Heart right ventricle (tissue), 16 donors: Measurements from ENCODE around the gene LRRC3. TPM values are rescaled to one million over a fixed set of nuclear protein-coding genes. Genes with fewer than 3 reads are reported as not detected.

Source experiments
- ATAC-seq, 8 donors: fragments of 200-7000 bp; cut with Tn5 transposase; one replicate each; pipeline ENCODE4 v1.9.1; 2020; ENCODE audit warnings: mild to moderate bottlenecking in 8 of 8, moderate library complexity in 8 of 8, moderate number of reproducible peaks in 1 of 8
- DNase-seq, 2 donors: peaks; one replicate each; pipeline ENCODE4 v3.0.0-alpha.2; 2020
- H3K27ac ChIP-seq, 10 donors: fragments of 200-600 bp; sonication (generic) in 2 of 10; one replicate each; pipeline versions ENCODE4 v1.5.0 to v1.8.0; 2020 to 2022; ENCODE audit warnings: mild to moderate bottlenecking in 3 of 10
- H3K27me3 ChIP-seq, 7 donors: fragments of 200-600 bp; one replicate each; pipeline ENCODE4 v1.8.0; 2021 to 2022; ENCODE audit warnings: mild to moderate bottlenecking in 2 of 7
- H3K36me3 ChIP-seq, 9 donors: fragments of 200-600 bp; sonication (generic) in 1 of 9; one replicate each; pipeline versions ENCODE4 v1.5.0 to v1.8.0; 2020 to 2022; ENCODE audit warnings: mild to moderate bottlenecking in 2 of 9
- H3K4me1 ChIP-seq, 9 donors: fragments of 200-600 bp; sonication (generic) in 1 of 9; one replicate each; pipeline versions ENCODE4 v1.5.0 to v1.8.0; 2020 to 2022; ENCODE audit warnings: mild to moderate bottlenecking in 4 of 9
- H3K4me3 ChIP-seq, 10 donors: fragments of 200-600 bp; sonication (generic) in 2 of 10; one replicate each; pipeline versions ENCODE4 v1.5.0 to v1.8.0; 2020 to 2022; ENCODE audit warnings: mild to moderate bottlenecking in 7 of 10, moderate library complexity in 2 of 10
- H3K9me3 ChIP-seq, 11 donors: fragments of 200-600 bp in 10 of 11; sonication (generic) in 2 of 11; one replicate each; pipeline versions ENCODE4 v1.5.0 to v1.8.0; 2013 to 2022; ENCODE audit warnings: mild to moderate bottlenecking in 2 of 11, control low read depth in 1 of 11, moderate library complexity in 1 of 11
- WGBS, 2 donors: extraction: QIAGEN DNeasy Blood & Tissue Kit; methylation state at CpG; one replicate each; pipeline ENCODE4 v1.1.7; 2013; ENCODE audit warnings: inconsistent platforms in 1 of 2; 5-methylcytosine and 5-hydroxymethylcytosine counted together
- intact Hi-C, 10 donors: fragments of 100-400 bp; cut with DNase I; formaldehyde crosslinking; loops; one replicate each; pipeline versions ENCODE4 v1.11.1 to v1.14.2; 2022
- polyA plus RNA-seq, 2 donors: library from polyadenylated mRNA; stranded (reverse); fragments of 200-250 nt; gene quantifications; one replicate each; pipeline ENCODE4 v1.2.3, GENCODE V29; 2013
- total RNA-seq, 10 donors: library from RNA; stranded (reverse); fragmentation: NEBNext Ultra II Directional in 3 of 10; extraction: Animal tissue kit (Norgen Biotek cat#: 25700) in 3 of 10; gene quantifications; one replicate each; pipeline versions ENCODE4 v1.2.1 to v1.2.4, GENCODE V29; 2021 to 2023
- TF ChIP-seq, protein P1 (sequence below), 9 donors: fragments of 200-600 bp; sonication (generic) in 2 of 9; IDR thresholded peaks; one replicate each; pipeline versions ENCODE4 v1.5.0 to v1.8.0; 2021 to 2022; ENCODE audit warnings: antibody characterized with exemption in 9 of 9, mild to moderate bottlenecking in 5 of 9, moderate library complexity in 1 of 9
- donor health status: Arrhythmogenic right ventricular cardiomyopathy.
- donor health status: ischemic (EF 13 %, LVEDD 7.1; RV severe dilation, severe dysfunction).
- donor health status: healthy with polysubstance abuse.
- donor health status: DM: no; HTN: yes; CAD: no.
- donor health status: DM: no; HTN: no; CAD: no.
- donor health status: ischemic (EF 25% LVEDD 6.9; RV normal size, moderate dysfunction).
- donor health status: ischemic (EF 25% LVEDD 5.7; RV mildly dilated, moderate dysfunction).
- donor health status: healthy.
- donor health status: DM: yes; HTN: yes; CAD: no.
- donor health status: Ischemic cardiomyopathy.
- donor health status: ischemic (EF 35%, LVEDD 5.7; RV mildly dilated, moderate dysfunction).
- donor health status: nonischemic (EF 11% LVEDD 7.7; RV severe dilation, severe dysfunction).
- donor health status: DM: yes; HTN: yes; CAD: no.
- donor health status: PGD.
- donor health status: ischemic (EF 29% LVEDD 5.4; RV normal size, mild dysfunction).
- donor health status: nonischemic (EF 23%, LVEDD 6.1; RV moderate dilation, normal function).

LRRC3 gene
- total and polyA plus RNA-seq, 12 donors = 1.2 to 3.2 (median 2.0) TPM

DNA sequence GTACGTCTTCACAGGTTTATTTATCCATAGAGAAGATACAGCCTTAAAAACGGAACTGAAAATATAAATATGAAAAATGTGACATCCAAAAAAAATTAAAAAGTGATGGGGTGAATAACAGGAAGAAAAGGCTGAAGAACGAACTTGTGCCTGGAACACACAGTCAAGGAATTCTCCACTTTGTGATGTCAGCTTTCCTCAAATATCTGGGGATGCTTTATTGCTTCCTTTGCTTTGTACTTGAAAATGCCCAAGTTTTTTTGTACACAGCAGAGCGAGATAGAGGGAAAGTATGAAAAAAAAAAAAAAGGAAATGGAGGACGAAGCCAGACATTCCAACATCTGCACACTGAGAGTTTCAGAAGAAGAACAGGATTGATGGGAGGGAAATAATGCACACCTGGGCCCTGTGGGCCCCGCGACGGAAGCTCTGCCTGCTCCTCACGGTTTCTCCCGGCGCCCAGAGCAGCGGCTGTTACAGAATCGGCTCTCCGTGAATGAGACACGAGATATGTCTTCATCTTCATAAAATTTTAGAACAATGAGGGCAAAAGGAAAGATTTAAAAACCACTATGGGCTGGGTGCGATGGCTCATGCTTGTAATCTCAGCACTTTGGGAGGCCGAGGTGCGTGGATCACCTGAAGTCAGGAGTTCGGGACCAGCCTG is 10.0 kb upstream of the LRRC3 start:
- no peak for DNase-seq
- 82 to 84% methylated on average over 19 of the region's 19 CpGs for WGBS, 2 donors

DNA sequence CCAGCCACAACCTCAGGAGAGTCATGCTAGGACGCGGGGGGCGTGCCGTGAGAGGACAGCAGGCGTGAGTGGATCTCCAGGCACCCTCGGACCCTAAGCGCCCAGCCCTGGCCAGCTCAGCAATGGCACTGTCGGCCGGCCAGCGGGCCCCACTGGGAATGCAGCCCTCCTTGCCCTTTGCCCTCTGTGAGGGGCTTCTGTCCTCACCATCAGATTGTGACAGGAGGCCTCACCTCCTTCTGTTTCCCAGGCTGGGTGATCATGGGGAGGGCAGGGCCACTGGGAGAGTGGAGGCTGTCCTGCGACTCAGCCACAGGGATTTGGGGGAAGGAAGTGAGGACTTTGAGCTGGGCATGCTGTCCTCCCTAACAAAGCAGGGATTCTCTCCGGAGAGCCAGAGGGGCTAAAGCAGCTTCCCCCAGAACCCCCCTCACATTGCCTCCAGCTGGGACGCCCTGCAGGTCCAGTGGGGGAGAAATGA is 6.6 kb upstream of the LRRC3 start:
- Histone ChIP-seq H3K4me1 (no peaks in the 10 kb centered on the region), H3K4me3 (no peak overlapping the region), H3K27ac (no peak overlapping the region), H3K9me3 (peaks cover 0 to 10% (median 0%) of the 10 kb centered on the region in 11 donors), H3K36me3 (no peaks in the 10 kb centered on the region), H3K27me3 (peaks cover 0 to 30% (median 18%) of the 10 kb centered on the region in 7 donors)
- intact Hi-C loops = loop anchor here in 1 of 10 donors (10.0 kb wide), 1 partner anchor 64 kb away; no protein-coding TSS in a partner anchor
- WGBS, 2 donors = 57 to 58% methylated on average over 13 of the region's 13 CpGs
- ATAC-seq = no peak
- TF ChIP-seq, protein P1, sequence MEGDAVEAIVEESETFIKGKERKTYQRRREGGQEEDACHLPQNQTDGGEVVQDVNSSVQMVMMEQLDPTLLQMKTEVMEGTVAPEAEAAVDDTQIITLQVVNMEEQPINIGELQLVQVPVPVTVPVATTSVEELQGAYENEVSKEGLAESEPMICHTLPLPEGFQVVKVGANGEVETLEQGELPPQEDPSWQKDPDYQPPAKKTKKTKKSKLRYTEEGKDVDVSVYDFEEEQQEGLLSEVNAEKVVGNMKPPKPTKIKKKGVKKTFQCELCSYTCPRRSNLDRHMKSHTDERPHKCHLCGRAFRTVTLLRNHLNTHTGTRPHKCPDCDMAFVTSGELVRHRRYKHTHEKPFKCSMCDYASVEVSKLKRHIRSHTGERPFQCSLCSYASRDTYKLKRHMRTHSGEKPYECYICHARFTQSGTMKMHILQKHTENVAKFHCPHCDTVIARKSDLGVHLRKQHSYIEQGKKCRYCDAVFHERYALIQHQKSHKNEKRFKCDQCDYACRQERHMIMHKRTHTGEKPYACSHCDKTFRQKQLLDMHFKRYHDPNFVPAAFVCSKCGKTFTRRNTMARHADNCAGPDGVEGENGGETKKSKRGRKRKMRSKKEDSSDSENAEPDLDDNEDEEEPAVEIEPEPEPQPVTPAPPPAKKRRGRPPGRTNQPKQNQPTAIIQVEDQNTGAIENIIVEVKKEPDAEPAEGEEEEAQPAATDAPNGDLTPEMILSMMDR (IDR thresholded peaks at IDR 0.05) = no peak
- DNase-seq = peak in 1 of 2 donors; percentile 6

More for the DNA sequence above, 10.0 kb upstream of the LRRC3 start:
- Histone ChIP-seq H3K4me1 (no peaks in the 10 kb centered on the region), H3K27me3 (peaks cover 0 to 31% (median 7%) of the 10 kb centered on the region in 7 donors), H3K9me3 (no peaks in the 10 kb centered on the region), H3K4me3 (no peak overlapping the region), H3K36me3 (peaks cover 0 to 27% (median 0%) of the 10 kb centered on the region in 9 donors), H3K27ac (no peak overlapping the region)
- TF ChIP-seq, protein P1 (IDR thresholded peaks at IDR 0.05) = no peak
- no peak for ATAC-seq
- intact Hi-C loops = loop anchor here in 1 of 10 donors (10.0 kb wide), 1 partner anchor 60 kb away; no protein-coding TSS in a partner anchor

DNA sequence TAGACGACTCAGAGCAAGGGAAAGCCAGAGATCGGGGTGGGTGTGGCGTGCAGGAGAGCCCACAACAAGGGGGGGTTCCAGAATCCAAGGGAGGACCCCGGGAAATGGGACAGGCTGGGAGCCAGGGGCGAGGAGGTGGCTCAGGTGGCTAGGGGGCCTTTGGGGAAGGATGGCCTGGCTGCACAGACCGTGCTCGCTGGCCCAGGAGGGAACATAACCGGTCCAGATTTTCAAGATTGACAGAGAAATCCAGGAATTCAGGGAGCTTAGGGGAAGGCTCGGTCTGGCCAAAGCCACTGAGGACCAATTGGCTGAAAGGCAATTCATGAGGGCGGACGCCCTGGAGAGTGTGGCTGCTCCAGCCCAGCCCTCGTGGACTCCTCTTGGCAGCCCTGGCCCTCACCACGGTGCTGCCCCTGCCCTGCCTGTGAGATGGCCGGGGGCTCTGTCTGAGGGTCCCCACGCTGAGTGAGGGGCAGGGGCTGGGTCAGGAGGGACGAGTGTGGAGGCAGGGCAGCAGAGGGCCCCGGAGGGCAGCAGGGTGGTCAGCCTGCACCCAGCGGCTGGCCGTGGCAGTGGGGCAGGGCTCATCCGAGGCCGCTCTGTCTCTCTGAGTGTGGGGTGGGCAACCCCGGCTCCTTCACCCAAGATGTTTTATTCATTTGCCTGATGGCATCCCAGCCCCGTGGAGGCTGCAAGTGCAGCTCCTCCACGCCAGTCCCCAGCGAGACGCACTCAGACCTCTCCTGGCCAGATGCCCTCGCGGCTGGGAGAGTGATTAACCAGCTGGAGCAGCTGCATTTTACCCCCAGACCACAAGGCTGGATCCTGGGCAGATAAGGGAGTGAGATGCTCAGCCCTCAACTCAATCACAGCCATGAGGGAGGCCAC is 5.6 kb upstream of the LRRC3 start:
- intact Hi-C loops = loop anchor here in 3 of 10 donors (10.0 kb wide), 3 partner anchors 65 to 105 kb away; no protein-coding TSS in a partner anchor
- TF ChIP-seq, protein P1 (IDR thresholded peaks at IDR 0.05) = no peak
- Histone ChIP-seq H3K4me1 (no peaks in the 10 kb centered on the region), H3K4me3 (no peak overlapping the region), H3K9me3 (peaks cover 0 to 16% (median 5%) of the 10 kb centered on the region in 11 donors), H3K27me3 (peaks cover 0 to 30% (median 18%) of the 10 kb centered on the region in 7 donors), H3K36me3 (no peaks in the 10 kb centered on the region), H3K27ac (no peak overlapping the region)
- WGBS, 2 donors = 64 to 68% methylated on average over 28 of the region's 28 CpGs
- ATAC-seq = peak in 3 of 8 donors; percentile 33 to 45 (median 36)
- DNase-seq = peak in 1 of 2 donors; percentile 9

DNA sequence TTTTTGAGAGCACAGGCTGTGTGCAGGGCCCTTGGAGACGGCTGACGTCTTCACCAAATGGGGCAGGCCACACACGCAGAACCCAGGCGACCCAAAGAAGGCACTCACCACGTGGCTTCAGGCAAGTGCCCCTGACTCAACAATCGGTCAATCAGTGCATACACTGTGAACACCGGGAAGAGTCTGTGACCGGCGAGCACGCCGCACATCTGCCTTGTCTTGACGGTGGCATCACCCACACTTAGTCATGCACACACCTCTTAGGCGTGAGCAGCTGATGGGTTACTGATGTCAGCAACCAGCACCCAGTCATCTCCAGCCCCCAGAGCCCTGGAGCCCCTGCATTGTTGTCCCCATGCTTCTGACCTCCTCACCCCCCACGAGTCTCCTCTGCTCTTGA is 4.9 kb upstream of the LRRC3 start:
- Histone ChIP-seq H3K4me3 (no peak overlapping the region), H3K9me3 (peaks cover 0 to 16% (median 5%) of the 10 kb centered on the region in 11 donors), H3K4me1 (no peaks in the 10 kb centered on the region), H3K36me3 (no peaks in the 10 kb centered on the region), H3K27me3 (peaks cover 0 to 30% (median 18%) of the 10 kb centered on the region in 7 donors), H3K27ac (no peak overlapping the region)
- intact Hi-C loops = loop anchor here in 2 of 10 donors (10.0 kb wide), 2 partner anchors 86 to 106 kb away; no protein-coding TSS in a partner anchor
- WGBS, 2 donors = 77 to 81% methylated on average over 14 of the region's 14 CpGs
- ATAC-seq (no peak), DNase-seq (no peak)
- TF ChIP-seq, protein P1 (IDR thresholded peaks at IDR 0.05) = no peak
